HCEC 1CT (cell line): ENCODE results near the gene PRPF4.
"Not testable (repeated sequence)": the region's sequence is repeated elsewhere in the genome, so short reads cannot be mapped to it uniquely, and the experiment has no call there.

Experiments used
- DNase-seq: peaks from one replicate; pipeline ENCODE4 v3.0.0-alpha.2; 2017

PRPF4 gene

GRCh38 chr9:113269355-113269754 lies 6.1 kb upstream of the PRPF4 start:
- DNase-seq: no peak

DNA sequence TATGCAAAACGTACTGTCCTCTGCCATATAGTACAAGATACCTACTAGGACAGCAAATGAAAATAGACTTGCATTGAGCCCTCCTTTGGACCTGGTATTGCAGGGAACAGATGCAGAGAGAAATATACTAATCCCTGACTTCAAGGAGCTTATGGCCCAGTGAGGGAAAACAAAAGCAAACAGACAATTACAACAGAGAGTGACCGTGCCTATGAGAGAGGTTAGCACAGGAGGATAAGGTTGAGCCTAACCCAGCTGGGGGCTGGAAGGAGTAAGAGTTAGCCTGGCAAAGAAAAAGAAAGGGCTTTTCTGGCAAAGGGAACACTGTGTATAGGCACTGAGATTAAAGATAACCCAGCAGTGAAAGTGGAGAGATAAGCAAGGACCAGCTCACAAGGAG lies 5.6 kb upstream of the PRPF4 start:
- no peak for DNase-seq

DNA sequence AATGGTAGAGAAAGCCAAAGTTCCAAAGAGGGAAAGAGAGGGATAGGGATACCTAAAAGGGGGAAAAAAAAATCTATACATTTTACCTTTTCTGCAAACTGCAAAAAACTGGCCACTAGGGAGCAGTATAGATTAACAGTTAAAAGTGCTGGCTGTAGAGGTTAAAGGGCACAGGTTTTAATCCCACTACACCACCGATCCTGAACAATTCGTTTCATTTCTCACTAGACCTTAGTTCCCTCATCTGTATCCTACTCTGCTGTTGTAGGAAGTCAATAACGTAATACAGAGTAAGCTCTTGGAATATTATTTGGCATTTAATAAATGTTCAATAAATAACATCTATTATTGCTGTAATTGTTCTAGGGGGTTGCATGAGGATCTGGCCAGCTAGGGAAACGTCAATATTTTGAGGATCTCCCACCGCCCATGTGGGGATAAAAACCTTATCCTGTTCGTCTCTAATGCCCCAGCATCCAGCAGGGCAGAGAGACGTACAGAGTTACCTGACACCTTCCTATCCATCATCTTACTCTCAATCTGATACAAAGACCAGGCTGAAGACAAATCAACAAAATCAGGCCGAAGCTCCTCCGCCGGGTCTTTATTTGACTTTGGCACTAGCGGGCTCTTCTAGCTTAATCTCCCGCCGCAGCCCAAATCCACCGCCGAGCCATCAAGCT lies 843 bp upstream of the PRPF4 start:
- peak; percentile 57 for DNase-seq

DNA sequence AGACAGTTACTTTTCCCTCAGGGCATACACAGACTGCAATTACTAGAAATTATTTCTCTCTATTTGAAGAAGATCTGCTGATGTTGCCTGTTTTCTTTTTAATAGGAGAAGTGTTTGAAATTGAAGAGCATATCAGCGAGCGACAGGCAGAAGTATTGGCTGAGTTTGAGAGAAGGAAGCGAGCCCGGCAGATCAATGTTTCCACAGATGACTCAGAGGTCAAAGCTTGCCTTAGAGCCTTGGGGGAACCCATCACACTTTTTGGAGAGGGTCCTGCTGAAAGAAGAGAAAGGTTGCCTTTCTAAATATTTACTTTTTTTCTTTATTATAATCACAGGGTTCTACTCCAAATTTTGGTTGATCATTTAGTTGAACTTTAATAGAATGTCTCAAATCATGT lies 3.4 kb downstream of the PRPF4 start:
- DNase-seq: no peak

DNA sequence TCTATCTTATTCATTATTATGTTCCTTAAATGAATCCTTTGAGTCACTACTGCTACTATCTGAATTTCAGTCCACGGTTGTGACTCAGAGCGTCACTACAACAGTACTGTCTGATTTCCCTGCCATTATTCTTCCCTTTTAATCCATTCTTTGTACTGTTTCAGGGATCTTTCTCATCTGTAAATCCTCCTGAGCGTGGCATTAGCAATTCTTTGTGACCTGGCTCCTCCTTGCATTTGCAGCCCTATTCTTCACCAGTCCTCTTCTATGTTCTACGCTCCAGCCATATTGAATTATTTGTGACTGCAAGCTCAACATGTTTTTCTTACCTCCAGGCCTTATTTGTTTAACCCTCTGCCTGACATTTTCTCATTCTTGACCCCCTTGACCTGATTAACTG lies 5.9 kb downstream of the PRPF4 start:
- DNase-seq: no peak

DNA sequence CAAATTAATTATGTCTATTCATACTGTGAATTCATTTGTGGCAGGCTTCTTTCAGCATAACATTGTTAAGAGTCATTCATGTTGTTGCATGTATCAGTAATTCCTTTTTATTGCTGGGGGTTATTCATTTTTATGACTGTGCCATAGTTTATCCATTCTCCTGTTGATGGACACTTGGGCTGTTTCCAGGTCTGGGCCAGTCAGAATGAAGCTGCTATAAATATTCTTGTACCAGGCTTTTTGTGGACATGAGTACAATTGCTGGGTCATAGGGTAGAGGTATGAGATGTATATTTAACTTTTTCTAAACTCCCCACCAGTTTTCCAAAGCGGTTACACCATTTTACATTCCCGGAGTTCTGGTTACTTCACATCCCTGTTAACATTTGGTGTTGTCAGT lies 13.6 kb downstream of the PRPF4 start:
- DNase-seq: peak; percentile 5

DNA sequence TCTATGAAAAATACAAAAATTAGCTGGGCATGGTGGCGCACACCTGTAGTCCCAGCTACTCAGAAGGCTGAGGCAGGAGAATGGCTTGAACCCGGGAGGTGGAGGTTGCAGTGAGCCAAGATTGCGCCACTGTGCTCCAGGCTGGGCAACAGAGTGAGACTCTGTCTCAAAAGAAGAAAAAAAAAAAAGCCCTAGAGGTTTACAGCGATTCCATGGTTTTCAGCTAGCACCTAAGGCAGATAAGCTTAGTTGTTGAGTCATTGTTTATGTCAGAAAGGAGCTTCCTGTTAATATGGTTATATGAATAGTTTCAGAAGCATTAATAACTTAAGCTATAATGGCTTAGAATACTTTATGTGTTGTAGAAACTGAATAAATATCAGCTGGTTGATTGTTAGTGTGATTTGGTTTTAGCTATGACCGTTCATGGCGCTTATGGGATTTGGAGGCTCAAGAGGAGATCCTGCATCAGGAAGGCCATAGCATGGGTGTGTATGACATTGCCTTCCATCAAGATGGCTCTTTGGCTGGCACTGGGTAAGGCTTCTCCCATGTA lies 14.7 kb downstream of the PRPF4 start:
- peak; percentile 5 for DNase-seq

GRCh38 chr9:113293285-113293878 lies 17.9 kb downstream of the PRPF4 start:
- DNase-seq: peak; percentile 34

GRCh38 chr9:113296247-113296646 lies 20.8 kb downstream of the PRPF4 start:
- not testable (repeated sequence) for DNase-seq

DNA sequence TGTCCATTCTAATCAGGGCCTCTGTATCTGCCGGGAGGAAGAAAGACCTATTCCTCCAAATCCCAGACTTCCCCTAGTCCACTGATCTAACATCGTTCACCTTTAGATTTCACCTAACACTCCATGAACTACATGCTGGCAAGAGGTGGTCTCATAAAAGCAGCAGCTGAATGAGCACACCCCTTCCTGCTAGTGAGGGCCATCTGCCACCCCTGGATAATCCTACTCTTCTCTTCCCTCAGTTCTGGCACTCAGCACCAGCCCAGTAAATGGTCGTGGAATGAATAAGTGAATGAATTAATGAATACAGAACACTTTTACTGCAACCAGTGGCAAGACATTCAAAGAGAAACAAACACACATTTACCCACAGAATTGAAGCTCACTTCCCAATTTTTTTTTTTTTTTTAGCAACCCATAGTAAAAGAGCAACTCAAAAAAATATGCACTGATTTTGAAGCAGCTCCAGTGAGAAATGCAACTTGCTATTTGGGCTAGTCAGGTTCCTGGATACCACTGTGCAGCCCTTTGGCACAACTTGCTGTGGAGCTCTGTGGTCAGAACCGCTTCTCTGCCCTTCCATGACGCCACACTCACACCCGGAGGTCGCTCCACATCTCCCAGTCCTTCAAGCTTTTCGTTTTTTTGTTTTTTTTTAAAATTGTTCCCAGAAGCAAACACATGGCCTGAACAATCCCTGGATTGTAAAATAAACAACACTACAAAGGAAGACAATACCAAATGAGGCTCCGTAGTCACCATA lies 21.5 kb downstream of the PRPF4 start:
- no peak for DNase-seq

- no peak for DNase-seq
These were observed 22.9 kb downstream of the PRPF4 start for GRCh38 chr9:113298311-113298710.

DNA sequence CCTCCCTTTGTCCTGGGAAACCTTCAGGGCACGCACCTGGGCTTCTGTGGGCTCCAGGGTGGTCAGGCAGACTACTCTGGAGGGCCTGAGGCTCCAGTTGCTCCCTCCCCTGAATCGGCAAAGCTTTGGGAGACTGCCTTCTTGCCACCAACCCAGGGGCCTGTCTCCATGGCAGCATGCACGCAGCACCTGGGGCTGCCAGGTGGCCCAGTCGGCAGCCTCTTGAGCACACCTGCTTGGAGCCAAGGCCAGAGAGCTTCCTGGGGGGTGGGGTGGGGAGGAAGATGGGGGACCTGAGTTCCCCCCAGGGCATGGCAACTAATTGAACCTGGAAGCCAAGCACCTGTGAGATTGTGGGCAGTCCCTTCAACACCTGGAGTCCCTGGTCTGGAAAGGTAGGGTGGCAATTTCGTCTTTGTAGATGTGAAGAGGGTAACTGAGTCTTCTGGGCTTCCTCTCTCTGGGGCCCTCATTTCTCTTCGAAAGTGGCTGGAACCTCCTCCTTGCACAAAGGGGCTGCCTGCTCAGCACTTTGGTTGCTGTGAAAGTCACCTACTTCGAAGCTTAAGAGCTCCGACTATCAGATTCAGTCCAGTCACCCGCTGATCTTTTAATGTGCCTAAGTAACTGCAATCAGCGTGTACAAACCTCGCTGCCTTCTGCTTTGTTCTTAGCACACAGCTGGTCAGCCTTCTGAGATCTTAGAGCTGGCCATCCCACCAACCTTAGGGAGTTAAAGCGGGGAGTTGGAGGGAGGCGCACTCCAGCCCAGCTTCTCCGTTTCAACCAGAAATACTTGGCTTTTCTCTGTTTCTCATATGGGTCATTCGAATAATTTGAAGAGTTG lies 23.7 kb downstream of the PRPF4 start:
- no peak for DNase-seq

DNA sequence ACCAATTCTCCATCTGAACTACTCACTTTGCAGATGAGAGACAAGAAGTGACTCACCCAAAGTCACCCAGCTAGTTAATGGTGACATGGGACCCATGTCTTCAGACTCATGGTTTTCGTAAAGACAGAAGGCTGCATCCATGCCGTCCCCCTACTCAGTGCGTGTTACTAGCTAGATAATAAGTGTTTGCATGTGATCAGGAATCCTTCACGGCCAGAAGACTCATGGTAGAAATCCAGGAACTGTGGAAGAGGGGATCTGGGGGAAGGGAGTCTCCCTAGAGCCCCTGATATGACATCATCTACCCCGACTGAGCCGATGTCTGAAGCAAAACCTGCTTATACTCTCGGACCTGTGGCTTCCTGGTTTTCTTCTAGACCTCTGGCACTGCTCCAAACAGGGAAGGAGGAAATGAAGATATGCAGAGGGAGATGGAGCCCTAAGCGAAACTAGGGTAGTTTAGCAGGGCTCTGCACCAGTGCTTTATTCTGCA lies 24.4 kb downstream of the PRPF4 start:
- DNase-seq: no peak

DNA sequence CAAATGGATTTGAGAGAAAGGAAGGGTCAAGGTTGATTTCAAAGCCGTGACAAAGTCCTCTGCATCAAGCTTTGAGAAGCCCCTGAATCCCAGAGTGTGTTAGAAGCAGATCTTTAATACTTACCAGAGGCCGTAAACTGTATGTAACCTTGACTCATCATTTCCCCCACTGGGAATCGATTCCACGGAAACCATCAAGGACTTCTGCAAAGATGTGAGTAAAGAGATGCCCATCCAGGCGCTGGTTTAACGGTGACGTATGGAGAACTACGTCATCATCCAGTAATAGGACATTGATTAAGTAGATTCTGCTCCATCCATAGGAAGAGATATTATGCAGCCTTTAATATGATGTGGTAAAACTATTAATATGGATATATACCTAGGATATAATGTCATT lies 26.1 kb downstream of the PRPF4 start:
- DNase-seq: no peak

- DNase-seq: no peak
These were observed 27.4 kb downstream of the PRPF4 start, which contains the start of gene RNF183 for GRCh38 chr9:113302792-113303418. RNF183 (minus strand) TSS chr9:113303376; CDS start chr9:113298184, 5,192 bp downstream.

- no peak for DNase-seq
These were observed 31.1 kb downstream of the PRPF4 start for GRCh38 chr9:113306566-113306965.

DNA sequence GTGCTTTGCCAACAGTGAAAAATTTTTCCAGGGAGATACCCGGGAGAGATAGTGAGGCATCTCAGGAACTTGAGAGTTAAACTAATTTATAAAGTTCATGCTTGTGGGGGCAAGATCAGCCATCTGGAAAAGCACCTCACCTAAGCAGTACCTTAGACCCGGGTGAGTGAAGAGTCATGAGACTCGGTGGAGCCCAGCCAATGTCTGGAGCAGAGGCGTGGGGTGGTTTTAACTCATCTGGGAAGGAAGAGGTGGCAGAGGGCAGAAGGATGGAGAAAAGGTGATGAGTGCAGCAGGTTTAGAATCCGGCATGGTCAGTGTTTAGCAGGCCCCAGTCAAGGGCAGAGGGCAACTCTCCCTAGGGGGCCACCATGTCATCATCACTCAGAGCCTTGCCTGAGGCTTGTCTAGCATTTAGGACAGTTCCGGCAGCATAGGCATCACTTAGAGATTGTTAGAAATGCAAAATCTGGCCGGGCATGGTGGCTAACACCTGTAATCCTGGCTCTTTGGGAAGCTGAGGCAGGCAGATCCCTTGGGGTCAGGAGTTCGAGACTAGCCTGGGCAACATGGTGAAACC lies 32.0 kb downstream of the PRPF4 start:
- DNase-seq: no peak

- DNase-seq: peak; percentile 50
These were observed 33.9 kb downstream of the PRPF4 start for GRCh38 chr9:113309204-113309813.

DNA sequence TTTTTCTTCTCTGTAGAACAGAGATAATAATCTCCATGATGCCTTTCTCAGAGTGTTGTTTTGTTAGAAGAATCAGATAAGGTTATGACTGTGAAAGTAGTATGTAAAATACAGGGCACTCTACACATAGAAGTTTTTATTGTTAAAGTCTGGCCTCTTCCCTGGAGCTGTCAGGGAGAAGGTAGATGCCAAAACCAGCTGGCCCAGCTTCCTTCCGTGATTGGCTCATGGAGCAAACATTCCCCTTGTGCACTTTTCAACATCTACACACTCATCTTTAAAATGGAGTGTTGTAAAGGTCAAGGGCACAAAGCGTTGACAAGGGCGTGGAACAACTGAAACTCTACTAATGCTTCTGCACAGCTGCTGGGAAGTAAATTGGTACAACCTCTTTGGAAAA lies 35.1 kb downstream of the PRPF4 start:
- DNase-seq: no peak

DNA sequence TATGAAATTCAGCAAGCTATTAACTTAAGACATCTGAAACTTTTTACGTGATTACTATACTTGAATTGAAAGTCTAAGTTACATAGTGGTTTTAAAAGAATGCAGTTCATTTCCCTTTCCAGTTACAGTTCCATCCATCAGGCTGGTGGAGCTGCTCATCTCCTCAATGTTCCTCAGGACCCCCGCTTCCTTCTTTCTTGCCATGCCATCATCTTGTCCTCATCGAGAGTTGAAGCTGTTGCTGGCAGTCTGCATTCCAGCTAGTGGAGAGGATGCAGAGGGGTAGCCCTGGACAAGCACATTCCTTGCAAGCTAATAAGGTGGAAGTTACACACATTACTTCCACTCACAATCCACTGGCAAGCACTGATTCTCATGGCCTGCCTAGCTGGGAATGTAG lies 36.5 kb downstream of the PRPF4 start:
- no peak for DNase-seq

DNA sequence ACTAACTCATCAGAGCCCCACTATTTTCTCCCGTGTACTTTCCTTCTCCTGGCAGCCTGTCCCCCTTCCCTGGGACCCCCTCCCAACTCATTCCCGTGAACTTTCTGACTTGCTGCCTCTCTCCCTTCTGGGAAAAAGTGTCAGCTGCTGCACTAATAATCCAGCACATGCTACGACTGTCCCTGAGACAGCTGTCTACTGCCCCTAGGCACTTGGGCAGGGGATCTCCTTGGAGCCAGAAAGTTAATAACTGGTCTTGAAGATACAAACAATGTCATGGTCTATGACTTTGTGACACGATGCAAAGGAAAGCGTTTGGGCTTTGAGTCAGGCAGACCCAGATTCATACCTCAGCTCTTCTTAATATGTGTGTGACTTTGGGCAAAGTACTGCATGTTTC lies 37.8 kb downstream of the PRPF4 start:
- no peak for DNase-seq
